Right atrium auricular region (tissue), 2 donors: Measurements from ENCODE around the gene IQCC. TPM values are rescaled to one million over a fixed set of nuclear protein-coding genes. Genes with fewer than 3 reads are reported as not detected.

Source experiments
- DNase-seq: peaks from one replicate; pipeline ENCODE4 v3.0.0-alpha.2; 2019; ENCODE audit warnings: low spot score
- H3K27ac ChIP-seq, 2 donors: fragments of 200-600 bp; sonication (generic); 1 replicate in 1 of 2; 2 replicates in 1 of 2; pipeline ENCODE4 v1.5.1; 2016 to 2019
- H3K27me3 ChIP-seq, 2 donors: fragments of 200-600 bp; sonication (generic); one replicate each; pipeline versions ENCODE4 v1.5.1 to v1.6.0; 2017 to 2019
- H3K36me3 ChIP-seq: fragments of 200-600 bp; sonication (generic); one replicate; pipeline ENCODE4 v1.5.1; 2016
- H3K4me1 ChIP-seq, 2 donors: fragments of 200-600 bp; sonication (generic); one replicate each; pipeline versions ENCODE4 v1.5.1 to v1.6.0; 2017 to 2019
- H3K4me3 ChIP-seq, 2 donors: fragments of 200-600 bp; sonication (generic); 1 replicate in 1 of 2; 2 replicates in 1 of 2; pipeline ENCODE4 v1.5.1; 2017 to 2019; ENCODE audit warnings: mild to moderate bottlenecking in 1 of 2, moderate library complexity in 1 of 2
- H3K9me3 ChIP-seq, 2 donors: fragments of 200-600 bp; sonication (generic); one replicate each; pipeline ENCODE4 v1.5.1; 2019
- total RNA-seq, 2 donors: library from RNA; depleted of rRNA; stranded (reverse); fragments of >200 nt; gene quantifications; one replicate each; pipeline ENCODE4 v1.1.0, GENCODE V29; 2016
- TF ChIP-seq, protein P1 (sequence below), 2 donors: fragments of 200-600 bp; sonication (generic); IDR thresholded peaks; one replicate each; pipeline ENCODE4 v1.5.1; 2019; ENCODE audit warnings: antibody characterized with exemption in 2 of 2

IQCC gene
- total RNA-seq, 2 donors from 2014 or later: 0.48 to 1.3 TPM

DNA sequence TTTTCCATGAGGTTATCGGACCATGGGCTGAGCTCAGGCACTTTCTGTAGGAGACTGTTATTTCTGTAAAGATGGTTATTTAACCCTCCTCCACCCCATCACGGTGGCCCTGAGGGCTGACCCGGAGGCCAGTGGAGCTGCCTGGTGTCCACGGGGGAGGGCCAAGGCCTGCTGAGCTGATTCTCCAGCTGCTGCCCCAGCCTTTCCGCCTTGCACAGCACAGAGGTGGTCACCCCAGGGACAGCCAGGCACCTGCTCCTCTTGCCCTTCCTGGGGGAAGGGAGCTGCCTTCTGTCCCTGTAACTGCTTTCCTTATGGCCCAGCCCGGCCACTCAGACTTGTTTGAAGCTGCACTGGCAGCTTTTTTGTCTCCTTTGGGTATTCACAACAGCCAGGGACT is 7.6 kb upstream of the IQCC start:
- DNase-seq: no peak
- Histone ChIP-seq H3K27ac (peak overlapping the region in 1 of 2 donors; percentile 91), H3K4me3 (no peak overlapping the region), H3K9me3 (no peaks in the 10 kb centered on the region), H3K36me3 (peaks cover 47% of the 10 kb centered on the region), H3K27me3 (no peaks in the 10 kb centered on the region), H3K4me1 (peaks cover 0 to 36% of the 10 kb centered on the region in 2 donors)
- TF ChIP-seq, protein P1, sequence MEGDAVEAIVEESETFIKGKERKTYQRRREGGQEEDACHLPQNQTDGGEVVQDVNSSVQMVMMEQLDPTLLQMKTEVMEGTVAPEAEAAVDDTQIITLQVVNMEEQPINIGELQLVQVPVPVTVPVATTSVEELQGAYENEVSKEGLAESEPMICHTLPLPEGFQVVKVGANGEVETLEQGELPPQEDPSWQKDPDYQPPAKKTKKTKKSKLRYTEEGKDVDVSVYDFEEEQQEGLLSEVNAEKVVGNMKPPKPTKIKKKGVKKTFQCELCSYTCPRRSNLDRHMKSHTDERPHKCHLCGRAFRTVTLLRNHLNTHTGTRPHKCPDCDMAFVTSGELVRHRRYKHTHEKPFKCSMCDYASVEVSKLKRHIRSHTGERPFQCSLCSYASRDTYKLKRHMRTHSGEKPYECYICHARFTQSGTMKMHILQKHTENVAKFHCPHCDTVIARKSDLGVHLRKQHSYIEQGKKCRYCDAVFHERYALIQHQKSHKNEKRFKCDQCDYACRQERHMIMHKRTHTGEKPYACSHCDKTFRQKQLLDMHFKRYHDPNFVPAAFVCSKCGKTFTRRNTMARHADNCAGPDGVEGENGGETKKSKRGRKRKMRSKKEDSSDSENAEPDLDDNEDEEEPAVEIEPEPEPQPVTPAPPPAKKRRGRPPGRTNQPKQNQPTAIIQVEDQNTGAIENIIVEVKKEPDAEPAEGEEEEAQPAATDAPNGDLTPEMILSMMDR (IDR thresholded peaks at IDR 0.05): no peak

DNA sequence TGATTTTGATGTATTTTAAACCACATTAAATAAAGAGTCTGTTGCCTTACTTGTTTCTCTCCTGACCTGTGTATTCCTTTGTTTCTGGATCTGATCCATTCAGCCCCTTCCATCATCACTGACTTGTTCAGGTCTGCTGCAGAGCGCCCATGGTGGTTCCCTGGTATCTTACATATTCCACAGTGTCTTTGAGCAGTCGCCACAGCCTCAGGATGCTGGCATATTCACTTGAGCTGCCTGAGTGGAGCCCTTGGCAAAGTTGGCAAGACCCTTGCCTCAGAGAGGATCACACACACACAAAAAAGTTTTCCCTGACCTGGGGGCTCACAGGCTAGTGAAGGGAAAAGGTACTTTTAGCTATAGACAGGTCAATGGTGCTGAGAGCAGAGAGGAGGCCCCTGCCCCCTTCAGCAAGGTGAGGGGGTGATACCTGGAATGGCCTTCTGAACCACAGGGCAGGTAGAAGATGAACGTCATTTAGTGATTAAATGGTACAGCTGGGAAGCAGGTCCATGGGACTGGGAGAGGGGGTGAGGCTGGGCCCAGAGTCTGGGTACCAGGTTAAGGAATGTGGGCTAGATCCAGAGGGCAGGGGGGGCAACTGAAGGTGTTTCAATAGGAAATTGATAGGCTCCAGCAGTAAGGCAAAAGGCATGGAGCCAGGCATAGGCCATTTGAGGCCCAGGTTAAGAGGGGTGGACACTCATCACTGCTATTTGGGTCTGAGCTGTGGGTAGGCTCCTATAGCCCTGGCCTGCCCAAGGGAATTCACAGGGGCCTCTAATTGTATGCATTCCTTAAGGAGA is 7.0 kb upstream of the IQCC start:
- Histone ChIP-seq H3K4me1 (peaks cover 0 to 36% of the 10 kb centered on the region in 2 donors), H3K4me3 (no peak overlapping the region), H3K27ac (peak overlapping the region; percentile 91 to 93), H3K9me3 (no peaks in the 10 kb centered on the region), H3K36me3 (peaks cover 41% of the 10 kb centered on the region), H3K27me3 (no peaks in the 10 kb centered on the region)
- TF ChIP-seq, protein P1 (IDR thresholded peaks at IDR 0.05): no peak
- DNase-seq: no peak

DNA sequence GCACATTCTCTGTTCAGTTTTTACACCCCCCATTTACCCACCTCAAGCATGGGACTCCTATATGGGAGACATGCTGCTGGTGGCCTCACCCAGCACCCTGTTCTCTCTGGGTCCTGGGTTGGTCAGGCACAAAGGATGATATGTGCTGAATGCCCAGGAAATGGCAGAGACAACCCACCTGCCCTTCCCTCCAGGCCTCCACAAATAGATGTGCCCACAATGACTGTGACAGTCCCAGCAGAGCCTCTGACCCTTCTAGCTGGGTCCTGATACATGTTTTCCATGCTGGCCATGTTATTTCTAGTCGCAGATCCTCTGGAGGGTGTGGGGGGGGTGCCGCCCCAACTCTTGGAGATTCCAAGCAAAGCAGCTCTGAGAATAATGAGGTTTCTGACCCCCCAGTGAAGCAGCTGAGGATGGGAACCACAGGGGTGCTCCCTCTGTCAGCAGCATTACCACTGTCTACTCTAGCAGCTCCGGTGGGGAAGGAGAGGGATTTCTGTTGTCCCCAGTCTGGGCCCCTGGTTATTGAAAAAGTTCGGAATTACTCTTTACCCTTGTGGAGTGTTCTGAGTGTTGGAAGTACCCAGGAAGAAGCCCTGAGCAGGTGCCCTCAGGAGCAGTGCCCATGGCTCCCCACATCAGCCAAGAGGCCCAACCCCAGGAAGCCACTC is 6.3 kb upstream of the IQCC start:
- TF ChIP-seq, protein P1 (IDR thresholded peaks at IDR 0.05): no peak
- Histone ChIP-seq H3K36me3 (peaks cover 34% of the 10 kb centered on the region), H3K27me3 (no peaks in the 10 kb centered on the region), H3K4me1 (peaks cover 0 to 36% of the 10 kb centered on the region in 2 donors), H3K9me3 (no peaks in the 10 kb centered on the region), H3K4me3 (no peak overlapping the region), H3K27ac (peak overlapping the region; percentile 91 to 93)
- DNase-seq: no peak

DNA sequence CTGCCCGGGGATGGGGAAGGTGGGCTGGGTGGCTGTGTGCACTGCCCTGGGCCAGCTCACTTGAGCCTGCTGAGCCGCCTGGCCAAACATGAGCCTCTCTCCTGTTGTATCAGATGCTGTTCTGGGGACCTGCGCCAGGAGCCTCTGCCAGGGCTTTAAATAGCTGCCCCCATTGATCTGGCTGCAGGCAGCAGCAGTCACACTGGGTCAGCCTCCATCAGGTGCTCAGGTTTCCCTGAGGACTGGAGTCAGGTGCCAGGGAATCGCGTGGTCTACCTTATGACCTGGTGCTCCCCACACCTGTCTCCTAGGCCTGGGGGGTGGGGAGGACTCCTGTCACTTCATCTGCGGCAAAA is 5.8 kb upstream of the IQCC start:
- H3K4me1 ChIP-seq: peaks cover 0 to 37% of the 10 kb centered on the region in 2 donors
- peak overlapping the region; percentile 58 to 65 for H3K4me3 ChIP-seq
- DNase-seq: peak; percentile 70
- TF ChIP-seq, protein P1 (IDR thresholded peaks at IDR 0.05): no peak
- H3K36me3 ChIP-seq: peaks cover 28% of the 10 kb centered on the region
- no peaks in the 10 kb centered on the region for H3K9me3 ChIP-seq
- H3K27me3 ChIP-seq: no peaks in the 10 kb centered on the region
- H3K27ac ChIP-seq: peak overlapping the region; percentile 91 to 93

DNA sequence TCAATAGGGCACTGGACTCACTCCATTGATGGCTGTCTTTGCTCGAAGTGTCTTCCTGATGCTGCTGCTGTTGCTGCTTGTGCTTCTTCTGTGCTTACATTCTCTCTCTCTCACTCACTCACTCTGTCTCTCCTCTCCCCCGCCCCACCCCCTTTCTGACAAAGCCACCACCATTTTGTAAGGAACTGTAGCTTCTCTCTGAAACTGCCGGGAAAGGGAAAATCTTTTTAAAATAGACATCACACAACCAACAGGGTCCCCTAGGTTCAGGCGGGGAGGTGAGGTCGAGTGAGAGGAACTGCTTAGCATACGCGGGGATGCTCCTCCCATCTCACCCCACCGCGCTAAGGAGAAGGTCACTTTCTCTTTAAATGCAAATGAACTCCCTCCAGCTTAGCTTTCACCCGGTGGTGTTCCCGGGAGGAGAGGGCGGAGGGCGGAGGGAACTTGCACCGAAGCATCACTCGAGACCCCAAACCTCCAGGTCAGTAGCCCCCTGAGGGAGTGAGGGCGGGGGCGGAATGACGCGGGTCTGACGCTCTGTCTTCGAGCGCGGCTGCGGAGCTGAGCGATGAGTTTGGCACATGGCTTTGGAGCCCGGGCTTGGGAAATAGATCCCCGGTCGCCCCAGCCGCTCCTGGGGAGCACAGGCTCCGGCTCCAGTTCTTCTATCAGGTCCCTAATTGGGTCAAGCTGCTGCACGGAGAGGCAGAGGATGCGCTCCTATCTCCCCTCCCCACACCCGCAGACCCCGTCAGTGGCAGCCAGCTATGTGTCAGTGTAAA is 5.1 kb upstream of the IQCC start, which contains the start of gene CCDC28B:
Gene CCDC28B, plus strand, starts transcription at position 370 of the 785 bp plus-strand sequence. CDS start 1,341 bp downstream, outside the sequence.
- peaks cover 0 to 43% of the 10 kb centered on the region in 2 donors for H3K4me1 ChIP-seq
- peak within 1 kb of the TSS; percentile 91 to 93 for H3K27ac ChIP-seq
- no peaks in the 10 kb centered on the region for H3K27me3 ChIP-seq
- H3K9me3 ChIP-seq: no peaks in the 10 kb centered on the region
- H3K4me3 ChIP-seq: peak within 1 kb of the TSS; percentile 58 to 65
- H3K36me3 ChIP-seq: peaks cover 21% of the 10 kb centered on the region
- peak; percentile 85 for DNase-seq
- TF ChIP-seq, protein P1 (IDR thresholded peaks at IDR 0.05): no peak
